Parathyroid adenoma (tissue), 2 donors: ENCODE data around the gene SOCS1.

ENCODE experiments used
- H2AFZ ChIP-seq: fragments of 300-600 bp; sonication (generic); one replicate; pipeline ENCODE4 v1.7.0; 2017; ENCODE audit warnings: antibody characterized with exemption, mild to moderate bottlenecking
- H3K27ac ChIP-seq: fragments of 300-600 bp; sonication (generic); one replicate; pipeline ENCODE4 v1.7.0; 2017
- H3K27me3 ChIP-seq: fragments of 300-600 bp; sonication (generic); one replicate; pipeline ENCODE4 v1.7.0; 2017; ENCODE audit warnings: low read length; ENCODE audit not compliant: control insufficient read depth, insufficient read depth
- H3K36me3 ChIP-seq: fragments of 300-600 bp; sonication (generic); one replicate; pipeline ENCODE4 v1.7.0; 2017; ENCODE audit warnings: low read length; ENCODE audit not compliant: control insufficient read depth, insufficient read depth
- H3K4me1 ChIP-seq: fragments of 300-600 bp; sonication (generic); one replicate; pipeline ENCODE4 v1.7.0; 2017; ENCODE audit warnings: control low read depth
- H3K4me2 ChIP-seq: fragments of 300-600 bp; sonication (generic); one replicate; pipeline ENCODE4 v1.7.0; 2017; ENCODE audit warnings: low read length
- H3K4me3 ChIP-seq: fragments of 300-600 bp; sonication (generic); one replicate; pipeline ENCODE4 v1.7.0; 2017; ENCODE audit warnings: low read depth, low read length
- H3K79me2 ChIP-seq: fragments of 300-600 bp; sonication (generic); one replicate; pipeline ENCODE4 v1.7.0; 2017; ENCODE audit warnings: control low read depth
- H3K9ac ChIP-seq: fragments of 300-600 bp; sonication (generic); one replicate; pipeline ENCODE4 v1.7.0; 2017; ENCODE audit warnings: mild to moderate bottlenecking
- H3K9me3 ChIP-seq: fragments of 300-600 bp; sonication (generic); one replicate; pipeline ENCODE4 v1.7.0; 2017; ENCODE audit warnings: low read length; ENCODE audit not compliant: control insufficient read depth
- CTCF ChIP-seq: fragments of 300-600 bp; sonication (generic); IDR thresholded peaks from one replicate; pipeline ENCODE4 v1.7.0; 2017; ENCODE audit warnings: antibody characterized with exemption, mild to moderate bottlenecking
- donor health status: primary hyperparathyroidism.

The SOCS1 gene

GRCh38 chr16:11255737-11256660, at the start of gene SOCS1:
SOCS1 (minus strand) TSS chr16:11256204; CDS start chr16:11255478, 726 bp downstream.
- Histone ChIP-seq H2AFZ (peak within 1 kb of the TSS; percentile 99), H3K79me2 (no peaks in the 10 kb centered on the region), H3K4me2 (peak within 1 kb of the TSS; percentile 98), H3K9ac (peak within 1 kb of the TSS; percentile 12), H3K27ac (peak within 1 kb of the TSS; percentile 86), H3K4me3 (peak within 1 kb of the TSS; percentile 91), H3K9me3 (no peaks in the 10 kb centered on the region), H3K27me3 (no peaks in the 10 kb centered on the region), H3K36me3 (no peaks in the 10 kb centered on the region), H3K4me1 (peaks cover 3% of the 10 kb centered on the region)
- peak; percentile 92 for TF ChIP-seq CTCF

- H3K27ac ChIP-seq: peak overlapping the region; percentile 84
- H3K27me3 ChIP-seq: no peaks in the 10 kb centered on the region
- H2AFZ ChIP-seq: peak overlapping the region; percentile 58
- H3K4me1 ChIP-seq: peaks cover 14% of the 10 kb centered on the region
- no peak for TF ChIP-seq CTCF
- H3K36me3 ChIP-seq: no peaks in the 10 kb centered on the region
- H3K4me3 ChIP-seq: peak overlapping the region; percentile 48
- no peak overlapping the region for H3K9ac ChIP-seq
- H3K4me2 ChIP-seq: peak overlapping the region; percentile 69
- H3K79me2 ChIP-seq: no peaks in the 10 kb centered on the region
- no peaks in the 10 kb centered on the region for H3K9me3 ChIP-seq
These were observed 47.6 kb upstream of the SOCS1 start for GRCh38 chr16:11303405-11304138.

- no peak overlapping the region for H3K9ac ChIP-seq
- H3K4me2 ChIP-seq: peak overlapping the region; percentile 69
- H3K9me3 ChIP-seq: no peaks in the 10 kb centered on the region
- H3K36me3 ChIP-seq: no peaks in the 10 kb centered on the region
- peak overlapping the region; percentile 58 for H2AFZ ChIP-seq
- no peak for TF ChIP-seq CTCF
- H3K27ac ChIP-seq: peak overlapping the region; percentile 84
- H3K4me3 ChIP-seq: peak overlapping the region; percentile 48
- H3K27me3 ChIP-seq: no peaks in the 10 kb centered on the region
- H3K79me2 ChIP-seq: no peaks in the 10 kb centered on the region
- H3K4me1 ChIP-seq: peaks cover 14% of the 10 kb centered on the region
These were observed 47.0 kb upstream of the SOCS1 start for GRCh38 chr16:11302977-11303376.

GRCh38 chr16:11301645-11302501, 45.9 kb upstream of the SOCS1 start:
- Histone ChIP-seq H3K36me3 (no peaks in the 10 kb centered on the region), H3K9ac (no peak overlapping the region), H2AFZ (no peak overlapping the region), H3K27me3 (no peaks in the 10 kb centered on the region), H3K4me1 (peaks cover 24% of the 10 kb centered on the region), H3K79me2 (no peaks in the 10 kb centered on the region), H3K4me3 (no peak overlapping the region), H3K27ac (no peak overlapping the region), H3K9me3 (no peaks in the 10 kb centered on the region), H3K4me2 (no peak overlapping the region)
- TF ChIP-seq CTCF: no peak
